HepG2 (cell line): ENCODE data around the gene GPC3.
A peak's percentile ranks its signal among the peaks of the same experiment; 100 is the strongest.

Experiments used
- BRCA1 ChIP-seq: sonication (generic); formaldehyde crosslinking; IDR thresholded peaks from 2 replicates; pipeline ENCODE4 v1.4.0; 2020; ENCODE audit warnings: missing genetic modification reagents
- CHD4 ChIP-seq: fragments of 200-600 bp; sonication (generic); IDR thresholded peaks from 2 replicates; pipeline ENCODE4 v1.7.0; 2017; ENCODE audit warnings: mild to moderate bottlenecking, low read length, borderline replicate concordance
- JUND ChIP-seq: sonication (generic); formaldehyde crosslinking; IDR thresholded peaks from 2 replicates; pipeline ENCODE4 v1.8.0; 2022; ENCODE audit warnings: mild to moderate bottlenecking, missing genetic modification reagents
- KLF16 ChIP-seq, 2 experiments: sonication (generic) in 1 of 2; formaldehyde crosslinking in 1 of 2; IDR thresholded peaks; 2 replicates each; pipeline versions ENCODE4 v1.6.1 to v1.8.0; 2016 to 2023; ENCODE audit warnings: missing genetic modification reagents in 2 of 2, missing compliant biosample characterization in 1 of 2
- MZF1 ChIP-seq: sonication (generic); formaldehyde crosslinking; IDR thresholded peaks from 2 replicates; pipeline ENCODE4 v1.8.1; 2023; ENCODE audit warnings: mild to moderate bottlenecking, missing genetic modification reagents, borderline replicate concordance
- PCBP2 ChIP-seq: fragments of 200-400 bp; formaldehyde crosslinking; optimal IDR thresholded peaks from 2 replicates; pipeline ENCODE3; 2018; ENCODE audit warnings: low read length, low read depth; ENCODE audit not compliant: poor library complexity, severe bottlenecking
- POLR2A ChIP-seq, 2 experiments: IDR thresholded peaks; 2 replicates each; pipeline ENCODE4 v1.6.1; 2011; ENCODE audit warnings: low read depth in 2 of 2, low read length in 2 of 2, mild to moderate bottlenecking in 1 of 2, moderate library complexity in 1 of 2; ENCODE audit not compliant: insufficient read depth in 1 of 2
- POLR2AphosphoS5 ChIP-seq: IDR thresholded peaks from 2 replicates; pipeline ENCODE4 v1.6.1; 2012; ENCODE audit warnings: low read depth, low read length
- U2AF1 ChIP-seq: fragments of 200-400 bp; formaldehyde crosslinking; optimal IDR thresholded peaks from 2 replicates; pipeline ENCODE3; 2017; ENCODE audit warnings: mild to moderate bottlenecking, low read depth, low read length
- ZFP1 ChIP-seq: IDR thresholded peaks from 2 replicates; pipeline ENCODE4 v1.6.1; 2016
- TF ChIP-seq, protein P1 (sequence below): IDR thresholded peaks from 2 replicates; pipeline ENCODE4 v1.6.1; 2016
- TF ChIP-seq, protein P2 (sequence below): sonication (generic); formaldehyde crosslinking; IDR thresholded peaks from 2 replicates; pipeline ENCODE4 v1.5.1; 2020; ENCODE audit warnings: mild to moderate bottlenecking, missing genetic modification reagents

DNA sequence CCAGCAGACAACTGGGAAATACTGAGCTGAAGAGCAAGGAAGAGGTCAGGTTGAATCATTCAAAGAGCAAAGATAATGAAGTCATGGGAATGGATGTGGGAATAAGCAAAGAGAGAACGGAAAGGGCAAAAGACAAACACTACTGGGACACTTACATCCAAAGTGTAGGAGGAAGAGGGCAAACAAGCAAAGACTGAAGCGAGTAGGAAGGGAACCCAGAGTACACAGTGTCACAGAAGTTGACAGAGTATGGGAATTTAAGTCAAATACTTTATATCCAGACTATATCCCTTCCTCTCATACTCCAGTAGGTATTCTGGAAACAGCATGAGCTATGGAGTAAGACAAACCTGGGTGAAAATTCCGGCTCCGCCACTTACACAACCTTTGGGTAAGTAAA is 12.5 kb downstream of the GPC3 start:
- TF ChIP-seq CHD4 (no peak), POLR2A (IDR thresholded peaks at IDR 0.05; ENCODE audit: insufficient read depth in 1 of 2, low read depth in 2 of 2, low read length in 2 of 2) (peak in 1 of 2 experiments; percentile 18; a peak in 1 of 4 replicates), JUND (CRISPR knock-in tag) (no peak), PCBP2 (no peak), MZF1 (CRISPR knock-in tag) (no peak), ZFP1 (no peak), U2AF1 (no peak), POLR2AphosphoS5 (no peak; the same call in 1 of the 2 replicates), KLF16 (CRISPR knock-in tag; IDR thresholded peaks at IDR 0.05) (no peak), BRCA1 (no peak)
- TF ChIP-seq, protein P1, sequence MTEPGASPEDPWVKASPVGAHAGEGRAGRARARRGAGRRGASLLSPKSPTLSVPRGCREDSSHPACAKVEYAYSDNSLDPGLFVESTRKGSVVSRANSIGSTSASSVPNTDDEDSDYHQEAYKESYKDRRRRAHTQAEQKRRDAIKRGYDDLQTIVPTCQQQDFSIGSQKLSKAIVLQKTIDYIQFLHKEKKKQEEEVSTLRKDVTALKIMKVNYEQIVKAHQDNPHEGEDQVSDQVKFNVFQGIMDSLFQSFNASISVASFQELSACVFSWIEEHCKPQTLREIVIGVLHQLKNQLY, result no peak
- TF ChIP-seq, protein P2, sequence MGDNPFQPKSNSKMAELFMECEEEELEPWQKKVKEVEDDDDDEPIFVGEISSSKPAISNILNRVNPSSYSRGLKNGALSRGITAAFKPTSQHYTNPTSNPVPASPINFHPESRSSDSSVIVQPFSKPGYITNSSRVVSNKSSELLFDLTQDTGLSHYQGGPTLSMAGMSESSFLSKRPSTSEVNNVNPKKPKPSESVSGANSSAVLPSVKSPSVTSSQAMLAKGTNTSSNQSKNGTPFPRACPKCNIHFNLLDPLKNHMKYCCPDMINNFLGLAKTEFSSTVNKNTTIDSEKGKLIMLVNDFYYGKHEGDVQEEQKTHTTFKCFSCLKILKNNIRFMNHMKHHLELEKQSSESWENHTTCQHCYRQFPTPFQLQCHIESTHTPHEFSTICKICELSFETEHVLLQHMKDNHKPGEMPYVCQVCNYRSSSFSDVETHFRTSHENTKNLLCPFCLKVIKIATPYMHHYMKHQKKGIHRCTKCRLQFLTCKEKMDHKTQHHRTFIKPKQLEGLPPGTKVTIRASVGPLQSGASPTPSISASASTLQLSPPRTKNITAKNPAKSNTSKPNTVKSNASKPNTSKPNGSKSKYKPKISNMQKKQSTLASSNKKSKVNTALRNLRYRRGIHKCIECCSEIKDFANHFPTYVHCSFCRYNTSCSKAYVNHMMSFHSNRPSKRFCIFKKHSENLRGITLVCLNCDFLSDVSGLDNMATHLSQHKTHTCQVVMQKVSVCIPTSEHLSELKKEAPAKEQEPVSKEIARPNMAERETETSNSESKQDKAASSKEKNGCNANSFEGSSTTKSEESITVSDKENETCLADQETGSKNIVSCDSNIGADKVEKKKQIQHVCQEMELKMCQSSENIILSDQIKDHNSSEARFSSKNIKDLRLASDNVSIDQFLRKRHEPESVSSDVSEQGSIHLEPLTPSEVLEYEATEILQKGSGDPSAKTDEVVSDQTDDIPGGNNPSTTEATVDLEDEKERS, result no peak
